Sigmoid colon (tissue), 7 donors: ENCODE measurements around the gene PRICKLE4. TPM values are rescaled to one million over a fixed set of nuclear protein-coding genes. Genes with fewer than 3 reads are reported as not detected.

Source experiments
- DNase-seq: peaks from one replicate; pipeline ENCODE4 v3.0.0-alpha.2; 2019
- H3K27ac ChIP-seq, 4 donors: fragments of 200-600 bp; sonication (generic); one replicate each; pipeline ENCODE4 v1.5.1; 2016 to 2019; ENCODE audit warnings: mild to moderate bottlenecking in 1 of 4
- H3K27me3 ChIP-seq, 3 donors: fragments of 200-600 bp; sonication (generic); one replicate each; pipeline ENCODE4 v1.5.1; 2019; ENCODE audit warnings: mild to moderate bottlenecking in 1 of 3
- H3K36me3 ChIP-seq, 4 donors: fragments of 200-600 bp; sonication (generic); one replicate each; pipeline ENCODE4 v1.5.1; 2016 to 2019
- H3K4me1 ChIP-seq, 4 donors: fragments of 200-600 bp; sonication (generic); one replicate each; pipeline ENCODE4 v1.5.1; 2017 to 2019
- H3K4me3 ChIP-seq, 4 donors: fragments of 200-600 bp; sonication (generic); one replicate each; pipeline ENCODE4 v1.5.1; 2017 to 2019; ENCODE audit warnings: mild to moderate bottlenecking in 2 of 4, moderate library complexity in 1 of 4
- H3K9me3 ChIP-seq, 4 donors: fragments of 200-600 bp in 3 of 4; sonication (generic) in 3 of 4; one replicate each; pipeline versions ENCODE4 v1.5.1 to v1.6.1; 2013 to 2019
- CTCF ChIP-seq, 4 experiments: fragments of 450-650 bp in 3 of 4; fragments of 200-600 bp in 1 of 4; IDR thresholded peaks; one replicate each; pipeline ENCODE4 v1.5.1; 2016 to 2019; ENCODE audit warnings: antibody characterized with exemption in 4 of 4, mild to moderate bottlenecking in 3 of 4, moderate library complexity in 2 of 4
- EP300 ChIP-seq, 4 donors: sonication (generic); formaldehyde crosslinking; IDR thresholded peaks; one replicate each; pipeline ENCODE4 v1.6.1; 2017; ENCODE audit warnings: antibody characterized with exemption in 4 of 4
- POLR2A ChIP-seq, 2 donors: fragments of 450-650 bp; IDR thresholded peaks; one replicate each; pipeline ENCODE4 v1.6.1; 2016; ENCODE audit warnings: antibody characterized with exemption in 2 of 2, mild to moderate bottlenecking in 2 of 2, moderate library complexity in 2 of 2
- POLR2AphosphoS5 ChIP-seq, 4 donors: sonication (generic); formaldehyde crosslinking; IDR thresholded peaks; one replicate each; pipeline ENCODE4 v1.6.1; 2017; ENCODE audit warnings: antibody characterized with exemption in 4 of 4
- WGBS, 2 donors: extraction: QIAGEN DNeasy Blood & Tissue Kit; methylation state at CpG; one replicate each; pipeline ENCODE4 v1.1.7; 2013; 5-methylcytosine and 5-hydroxymethylcytosine counted together
- intact Hi-C: fragments of 100-400 bp; cut with DNase I; formaldehyde crosslinking; loops from one replicate; pipeline ENCODE4 v1.15.1; 2023
- polyA plus RNA-seq, 3 donors: library from polyadenylated mRNA; stranded (reverse); fragments of 200-250 nt; gene quantifications; one replicate each; pipeline ENCODE4 v1.2.3, GENCODE V29; 2013
- total RNA-seq, 4 donors: library from RNA; depleted of rRNA; stranded (reverse); fragments of >200 nt; gene quantifications; one replicate each; pipeline ENCODE4 v1.1.0, GENCODE V29; 2016
- donor health status: healthy with polysubstance abuse.
- donor health status: Bipolar disorder and iron deficiency.
- donor health status: healthy.

The PRICKLE4 gene
- total and polyA plus RNA-seq, 7 donors, result 1.5 to 13.8 (median 4.1) TPM; not detected in 2

GRCh38 chr6:41767112-41767833 is 13.3 kb upstream of the PRICKLE4 start:
- peak; percentile 74 for DNase-seq
- H3K4me1 ChIP-seq, result peaks cover 0 to 10% (median 7%) of the 10 kb centered on the region in 4 donors
- TF ChIP-seq POLR2AphosphoS5 (IDR thresholded peaks at IDR 0.05) (no peak), POLR2A (IDR thresholded peaks at IDR 0.05) (no peak), EP300 (IDR thresholded peaks at IDR 0.05) (no peak), CTCF (IDR thresholded peaks at IDR 0.05) (no peak)
- no peaks in the 10 kb centered on the region for H3K9me3 ChIP-seq
- no peaks in the 10 kb centered on the region for H3K27me3 ChIP-seq
- H3K36me3 ChIP-seq, result peaks cover 0 to 28% (median 15%) of the 10 kb centered on the region in 4 donors
- H3K4me3 ChIP-seq, result no peak overlapping the region
- H3K27ac ChIP-seq, result peak overlapping the region; percentile 14 to 53 (median 50)
- intact Hi-C loops, result no loop called here
- 50 to 56% methylated on average over 12 of the region's 12 CpGs for WGBS, 2 donors

- H3K4me3 ChIP-seq, result no peak overlapping the region
- no peak for DNase-seq
- 40 to 60% methylated on average over 10 of the region's 10 CpGs for WGBS, 2 donors
- peaks cover 0 to 43% (median 24%) of the 10 kb centered on the region in 4 donors for H3K36me3 ChIP-seq
- no peak overlapping the region for H3K27ac ChIP-seq
- H3K4me1 ChIP-seq, result peaks cover 0 to 10% (median 7%) of the 10 kb centered on the region in 4 donors
- intact Hi-C loops, result no loop called here
- no peaks in the 10 kb centered on the region for H3K9me3 ChIP-seq
- TF ChIP-seq POLR2AphosphoS5 (IDR thresholded peaks at IDR 0.05) (no peak), EP300 (IDR thresholded peaks at IDR 0.05) (no peak)
- no peaks in the 10 kb centered on the region for H3K27me3 ChIP-seq
These were observed 11.9 kb upstream of the PRICKLE4 start for GRCh38 chr6:41768545-41769308.

- 95% methylated on average over 8 of the region's 8 CpGs for WGBS, 2 donors
- no peak for DNase-seq
- Histone ChIP-seq H3K27me3 (no peaks in the 10 kb centered on the region), H3K9me3 (no peaks in the 10 kb centered on the region), H3K4me3 (no peak overlapping the region), H3K36me3 (peaks cover 4 to 49% (median 29%) of the 10 kb centered on the region in 4 donors), H3K27ac (no peak overlapping the region), H3K4me1 (peaks cover 0 to 10% (median 7%) of the 10 kb centered on the region in 4 donors)
- intact Hi-C loops, result no loop called here
- TF ChIP-seq CTCF (IDR thresholded peaks at IDR 0.05) (no peak), POLR2A (IDR thresholded peaks at IDR 0.05) (no peak), POLR2AphosphoS5 (IDR thresholded peaks at IDR 0.05) (no peak), EP300 (IDR thresholded peaks at IDR 0.05) (no peak)
These were observed 11.2 kb upstream of the PRICKLE4 start for GRCh38 chr6:41769376-41769775.

- Histone ChIP-seq H3K9me3 (no peaks in the 10 kb centered on the region), H3K27ac (no peak overlapping the region), H3K27me3 (no peaks in the 10 kb centered on the region), H3K4me3 (no peak overlapping the region), H3K4me1 (peaks cover 0 to 10% (median 7%) of the 10 kb centered on the region in 4 donors), H3K36me3 (peaks cover 12 to 60% (median 39%) of the 10 kb centered on the region in 4 donors)
- no peak for DNase-seq
- intact Hi-C loops, result no loop called here
- TF ChIP-seq EP300 (IDR thresholded peaks at IDR 0.05) (no peak), POLR2A (IDR thresholded peaks at IDR 0.05) (no peak), POLR2AphosphoS5 (IDR thresholded peaks at IDR 0.05) (no peak), CTCF (IDR thresholded peaks at IDR 0.05) (no peak)
- WGBS, 2 donors, result 94% methylated on average over 30 of the region's 30 CpGs
These were observed 10.1 kb upstream of the PRICKLE4 start for GRCh38 chr6:41770381-41771057.
